Heart right ventricle (tissue), 16 donors: ENCODE measurements around the gene ALOX5. TPM values are rescaled to one million over a fixed set of nuclear protein-coding genes. Genes with fewer than 3 reads are reported as not detected.
"Not testable (repeated sequence)": the region's sequence is repeated elsewhere in the genome, so short reads cannot be mapped to it uniquely, and the experiment has no call there.

ENCODE experiments used
- ATAC-seq, 8 donors: fragments of 200-7000 bp; cut with Tn5 transposase; one replicate each; pipeline ENCODE4 v1.9.1; 2020; ENCODE audit warnings: mild to moderate bottlenecking in 8 of 8, moderate library complexity in 8 of 8, moderate number of reproducible peaks in 1 of 8
- DNase-seq, 2 donors: peaks; one replicate each; pipeline ENCODE4 v3.0.0-alpha.2; 2020
- H3K27ac ChIP-seq, 10 donors: fragments of 200-600 bp; sonication (generic) in 2 of 10; one replicate each; pipeline versions ENCODE4 v1.5.0 to v1.8.0; 2020 to 2022; ENCODE audit warnings: mild to moderate bottlenecking in 3 of 10
- H3K27me3 ChIP-seq, 7 donors: fragments of 200-600 bp; one replicate each; pipeline ENCODE4 v1.8.0; 2021 to 2022; ENCODE audit warnings: mild to moderate bottlenecking in 2 of 7
- H3K36me3 ChIP-seq, 9 donors: fragments of 200-600 bp; sonication (generic) in 1 of 9; one replicate each; pipeline versions ENCODE4 v1.5.0 to v1.8.0; 2020 to 2022; ENCODE audit warnings: mild to moderate bottlenecking in 2 of 9
- H3K4me1 ChIP-seq, 9 donors: fragments of 200-600 bp; sonication (generic) in 1 of 9; one replicate each; pipeline versions ENCODE4 v1.5.0 to v1.8.0; 2020 to 2022; ENCODE audit warnings: mild to moderate bottlenecking in 4 of 9
- H3K4me3 ChIP-seq, 10 donors: fragments of 200-600 bp; sonication (generic) in 2 of 10; one replicate each; pipeline versions ENCODE4 v1.5.0 to v1.8.0; 2020 to 2022; ENCODE audit warnings: mild to moderate bottlenecking in 7 of 10, moderate library complexity in 2 of 10
- H3K9me3 ChIP-seq, 11 donors: fragments of 200-600 bp in 10 of 11; sonication (generic) in 2 of 11; one replicate each; pipeline versions ENCODE4 v1.5.0 to v1.8.0; 2013 to 2022; ENCODE audit warnings: mild to moderate bottlenecking in 2 of 11, control low read depth in 1 of 11, moderate library complexity in 1 of 11
- WGBS, 2 donors: extraction: QIAGEN DNeasy Blood & Tissue Kit; methylation state at CpG; one replicate each; pipeline ENCODE4 v1.1.7; 2013; ENCODE audit warnings: inconsistent platforms in 1 of 2; 5-methylcytosine and 5-hydroxymethylcytosine counted together
- intact Hi-C, 10 donors: fragments of 100-400 bp; cut with DNase I; formaldehyde crosslinking; loops; one replicate each; pipeline versions ENCODE4 v1.11.1 to v1.14.2; 2022
- polyA plus RNA-seq, 2 donors: library from polyadenylated mRNA; stranded (reverse); fragments of 200-250 nt; gene quantifications; one replicate each; pipeline ENCODE4 v1.2.3, GENCODE V29; 2013
- total RNA-seq, 10 donors: library from RNA; stranded (reverse); fragmentation: NEBNext Ultra II Directional in 3 of 10; extraction: Animal tissue kit (Norgen Biotek cat#: 25700) in 3 of 10; gene quantifications; one replicate each; pipeline versions ENCODE4 v1.2.1 to v1.2.4, GENCODE V29; 2021 to 2023
- TF ChIP-seq, protein P1 (sequence below), 9 donors: fragments of 200-600 bp; sonication (generic) in 2 of 9; IDR thresholded peaks; one replicate each; pipeline versions ENCODE4 v1.5.0 to v1.8.0; 2021 to 2022; ENCODE audit warnings: antibody characterized with exemption in 9 of 9, mild to moderate bottlenecking in 5 of 9, moderate library complexity in 1 of 9
- donor health status: Arrhythmogenic right ventricular cardiomyopathy.
- donor health status: ischemic (EF 13 %, LVEDD 7.1; RV severe dilation, severe dysfunction).
- donor health status: healthy with polysubstance abuse.
- donor health status: DM: no; HTN: yes; CAD: no.
- donor health status: DM: no; HTN: no; CAD: no.
- donor health status: ischemic (EF 25% LVEDD 6.9; RV normal size, moderate dysfunction).
- donor health status: ischemic (EF 25% LVEDD 5.7; RV mildly dilated, moderate dysfunction).
- donor health status: healthy.
- donor health status: DM: yes; HTN: yes; CAD: no.
- donor health status: Ischemic cardiomyopathy.
- donor health status: ischemic (EF 35%, LVEDD 5.7; RV mildly dilated, moderate dysfunction).
- donor health status: nonischemic (EF 11% LVEDD 7.7; RV severe dilation, severe dysfunction).
- donor health status: DM: yes; HTN: yes; CAD: no.
- donor health status: PGD.
- donor health status: ischemic (EF 29% LVEDD 5.4; RV normal size, mild dysfunction).
- donor health status: nonischemic (EF 23%, LVEDD 6.1; RV moderate dilation, normal function).

The ALOX5 gene
- total and polyA plus RNA-seq, 12 donors, result 1.8 to 21.8 (median 4.4) TPM

DNA sequence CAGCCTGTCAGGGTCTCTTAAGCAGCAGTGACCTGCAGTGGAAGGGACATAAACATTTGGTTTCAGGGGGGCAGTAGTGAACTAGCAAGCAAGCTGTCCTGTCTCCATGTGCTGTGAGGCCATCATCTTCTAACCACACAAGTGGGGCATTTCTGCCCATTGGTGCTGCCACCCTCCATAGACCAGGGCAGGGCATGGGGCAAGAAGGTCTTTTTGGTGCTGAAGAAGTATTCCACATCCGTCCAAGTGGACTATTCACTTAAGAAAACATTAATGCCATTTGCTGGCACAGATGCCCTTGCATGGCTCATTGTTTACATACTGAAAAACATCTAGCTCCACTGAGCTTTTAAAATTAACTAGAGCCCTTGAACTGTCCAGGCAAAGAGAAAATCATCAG is 35.8 kb downstream of the ALOX5 start:
- 88 to 90% methylated on average over 1 of the region's 1 CpG for WGBS, 2 donors
- no peak for DNase-seq
- intact Hi-C loops, result no loop called here

DNA sequence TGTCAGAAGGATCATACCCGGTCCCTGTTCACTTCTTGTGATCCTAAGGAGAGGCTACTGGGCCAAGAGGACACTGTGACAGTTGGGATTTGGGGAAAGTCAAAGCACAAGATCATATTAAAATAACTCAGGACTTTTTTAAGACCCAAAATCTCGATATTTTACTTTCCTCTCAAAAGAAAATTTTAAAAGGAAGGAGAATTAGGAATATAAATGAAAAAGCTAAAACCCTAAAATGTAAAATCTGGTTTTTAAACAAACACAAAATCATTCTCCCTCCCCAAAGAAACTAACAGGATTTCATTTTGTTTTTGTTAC is 36.4 kb downstream of the ALOX5 start:
- H3K4me3 ChIP-seq, result no peak overlapping the region
- peaks cover 0 to 3% (median 0%) of the 10 kb centered on the region in 11 donors for H3K9me3 ChIP-seq
- H3K27me3 ChIP-seq, result peaks cover 0 to 31% (median 7%) of the 10 kb centered on the region in 7 donors
- peaks cover 0 to 49% (median 0%) of the 10 kb centered on the region in 9 donors for H3K4me1 ChIP-seq
- H3K27ac ChIP-seq, result peak overlapping the region in 1 of 10 donors; percentile 72
- H3K36me3 ChIP-seq, result peaks cover 0 to 13% (median 0%) of the 10 kb centered on the region in 9 donors
- TF ChIP-seq, protein P1, sequence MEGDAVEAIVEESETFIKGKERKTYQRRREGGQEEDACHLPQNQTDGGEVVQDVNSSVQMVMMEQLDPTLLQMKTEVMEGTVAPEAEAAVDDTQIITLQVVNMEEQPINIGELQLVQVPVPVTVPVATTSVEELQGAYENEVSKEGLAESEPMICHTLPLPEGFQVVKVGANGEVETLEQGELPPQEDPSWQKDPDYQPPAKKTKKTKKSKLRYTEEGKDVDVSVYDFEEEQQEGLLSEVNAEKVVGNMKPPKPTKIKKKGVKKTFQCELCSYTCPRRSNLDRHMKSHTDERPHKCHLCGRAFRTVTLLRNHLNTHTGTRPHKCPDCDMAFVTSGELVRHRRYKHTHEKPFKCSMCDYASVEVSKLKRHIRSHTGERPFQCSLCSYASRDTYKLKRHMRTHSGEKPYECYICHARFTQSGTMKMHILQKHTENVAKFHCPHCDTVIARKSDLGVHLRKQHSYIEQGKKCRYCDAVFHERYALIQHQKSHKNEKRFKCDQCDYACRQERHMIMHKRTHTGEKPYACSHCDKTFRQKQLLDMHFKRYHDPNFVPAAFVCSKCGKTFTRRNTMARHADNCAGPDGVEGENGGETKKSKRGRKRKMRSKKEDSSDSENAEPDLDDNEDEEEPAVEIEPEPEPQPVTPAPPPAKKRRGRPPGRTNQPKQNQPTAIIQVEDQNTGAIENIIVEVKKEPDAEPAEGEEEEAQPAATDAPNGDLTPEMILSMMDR (IDR thresholded peaks at IDR 0.05), result no peak
- intact Hi-C loops, result no loop called here
- 75 to 84% methylated on average over 2 of the region's 2 CpGs for WGBS, 2 donors
- DNase-seq, result no peak
- ATAC-seq, result no peak

More for the DNA sequence above, 35.8 kb downstream of the ALOX5 start:
- peaks cover 0 to 31% (median 7%) of the 10 kb centered on the region in 7 donors for H3K27me3 ChIP-seq
- peaks cover 0 to 3% (median 0%) of the 10 kb centered on the region in 11 donors for H3K9me3 ChIP-seq
- no peak overlapping the region for H3K4me3 ChIP-seq
- peak overlapping the region in 1 of 10 donors; percentile 67 for H3K27ac ChIP-seq
- no peak for ATAC-seq
- H3K4me1 ChIP-seq, result peaks cover 0 to 53% (median 0%) of the 10 kb centered on the region in 9 donors
- TF ChIP-seq, protein P1 (IDR thresholded peaks at IDR 0.05), result no peak
- peaks cover 0 to 13% (median 0%) of the 10 kb centered on the region in 9 donors for H3K36me3 ChIP-seq

DNA sequence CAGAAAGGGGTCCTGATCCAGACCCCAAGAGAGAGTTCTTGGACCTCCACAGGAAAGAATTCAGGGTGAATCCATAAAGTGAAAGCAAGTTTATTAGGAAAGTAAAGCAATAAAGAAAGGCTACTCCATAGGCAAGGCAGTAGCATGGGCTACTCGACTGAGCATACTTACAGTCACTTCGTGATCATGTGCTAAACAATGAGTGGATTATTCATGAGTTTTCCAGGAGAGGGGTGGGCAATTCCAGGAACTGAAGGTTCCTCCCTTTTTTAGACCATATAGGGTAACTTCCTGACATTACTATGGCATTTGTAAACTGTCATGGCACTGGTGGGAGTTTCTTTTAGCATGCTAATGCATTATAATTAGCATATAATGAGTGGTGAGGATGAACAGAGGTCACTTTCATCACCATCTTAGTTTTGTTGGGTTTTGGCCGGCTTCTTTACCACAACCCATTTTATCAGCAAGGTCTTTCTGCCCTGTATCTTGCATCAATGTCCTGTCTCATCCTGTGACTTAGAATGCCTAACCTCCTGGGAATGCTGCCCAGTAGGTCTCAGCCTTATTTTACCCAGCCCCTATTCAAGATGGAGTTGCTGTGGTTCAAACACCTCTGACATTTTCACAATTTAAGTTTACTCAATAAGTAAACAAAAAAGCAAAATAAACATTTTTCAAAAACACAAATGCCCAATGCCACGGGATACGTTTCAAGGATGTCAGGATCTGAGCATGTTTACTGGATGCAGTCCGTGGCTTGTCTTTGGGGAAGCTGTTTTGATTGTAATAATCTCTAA is 37.0 kb downstream of the ALOX5 start:
- WGBS, 2 donors, result 73 to 75% methylated on average over 6 of the region's 6 CpGs
- Histone ChIP-seq H3K36me3 (peaks cover 0 to 13% (median 0%) of the 10 kb centered on the region in 9 donors), H3K9me3 (peaks cover 0 to 3% (median 0%) of the 10 kb centered on the region in 11 donors), H3K27ac (peak overlapping the region in 1 of 10 donors; percentile 72), H3K27me3 (peaks cover 0 to 31% (median 7%) of the 10 kb centered on the region in 7 donors), H3K4me3 (no peak overlapping the region), H3K4me1 (peaks cover 0 to 45% (median 0%) of the 10 kb centered on the region in 9 donors)
- intact Hi-C loops, result no loop called here
- ATAC-seq (no peak), DNase-seq (no peak)
- TF ChIP-seq, protein P1 (IDR thresholded peaks at IDR 0.05), result no peak

DNA sequence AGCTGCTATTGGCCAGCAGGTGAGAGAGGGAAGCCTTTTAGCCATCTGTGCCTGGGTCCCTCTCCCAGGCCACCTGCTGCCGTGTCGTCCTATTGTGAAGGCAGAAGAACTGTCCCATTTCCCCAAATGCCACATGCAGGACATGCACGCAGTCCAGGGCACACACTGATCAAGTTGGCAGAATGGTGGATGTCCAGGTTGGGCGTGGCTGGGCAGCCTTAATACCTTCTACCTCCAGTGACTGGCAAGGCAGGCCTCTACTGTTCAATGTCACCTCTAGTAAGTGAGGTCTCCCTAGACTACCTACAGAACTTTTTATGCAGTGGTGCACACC is 37.6 kb downstream of the ALOX5 start:
- peak overlapping the region in 1 of 10 donors; percentile 72 for H3K27ac ChIP-seq
- 88 to 99% methylated on average over 4 of the region's 4 CpGs for WGBS, 2 donors
- H3K4me3 ChIP-seq, result no peak overlapping the region
- intact Hi-C loops, result no loop called here
- TF ChIP-seq, protein P1 (IDR thresholded peaks at IDR 0.05), result no peak
- no peak for ATAC-seq
- H3K27me3 ChIP-seq, result peaks cover 0 to 28% (median 7%) of the 10 kb centered on the region in 7 donors
- DNase-seq, result no peak
- peaks cover 0 to 13% (median 0%) of the 10 kb centered on the region in 9 donors for H3K36me3 ChIP-seq
- peaks cover 0 to 3% (median 0%) of the 10 kb centered on the region in 11 donors for H3K9me3 ChIP-seq
- peaks cover 0 to 39% (median 0%) of the 10 kb centered on the region in 9 donors for H3K4me1 ChIP-seq

DNA sequence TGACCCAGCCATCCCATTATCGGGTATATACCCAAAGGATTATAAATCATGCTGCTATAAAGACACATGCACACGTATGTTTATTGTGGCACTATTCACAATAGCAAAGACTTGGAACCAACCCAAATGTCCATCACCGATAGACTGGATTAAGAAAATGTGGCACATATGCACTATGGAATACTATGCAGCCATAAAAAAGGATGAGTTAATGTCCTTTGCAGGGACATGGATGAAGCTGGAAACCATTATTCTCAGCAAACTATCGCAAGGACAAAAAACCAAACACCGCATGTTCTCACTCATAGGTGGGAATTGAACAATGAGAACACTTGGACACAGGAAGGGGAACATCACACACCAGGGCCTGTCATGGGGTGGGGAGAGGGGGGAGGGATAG is 41.0 kb downstream of the ALOX5 start:
- H3K9me3 ChIP-seq, H3K27me3 ChIP-seq, intact Hi-C loops, H3K4me3 ChIP-seq, H3K27ac ChIP-seq, ATAC-seq, DNase-seq: not testable (repeated sequence)
- 90 to 94% methylated on average over 4 to 5 of the region's 5 CpGs for WGBS, 2 donors
- Histone ChIP-seq H3K36me3 (peaks cover 0 to 13% (median 0%) of the 10 kb centered on the region in 9 donors), H3K4me1 (peaks cover 0 to 42% (median 13%) of the 10 kb centered on the region in 9 donors)
